Endodermal cell (in vitro differentiated cells): Measurements from ENCODE around the gene KRT6A. TPM values are rescaled to one million over a fixed set of nuclear protein-coding genes. Genes with fewer than 3 reads are reported as not detected.
A peak's percentile ranks its signal among the peaks of the same experiment; 100 is the strongest.

Experiments
- DNase-seq: peaks from one replicate; pipeline ENCODE4 v3.0.0-alpha.2; 2017
- H3K27ac ChIP-seq: 2 replicates; pipeline ENCODE4 v1.5.1; 2013; ENCODE audit warnings: mild to moderate bottlenecking, low read depth, low read length, moderate library complexity
- H3K27me3 ChIP-seq: 2 replicates; pipeline ENCODE4 v1.6.1; 2013; ENCODE audit warnings: mild to moderate bottlenecking, low read length, moderate library complexity; ENCODE audit not compliant: insufficient read depth, control insufficient read depth, poor library complexity, severe bottlenecking
- H3K36me3 ChIP-seq: 2 replicates; pipeline ENCODE4 v1.7.0; 2013; ENCODE audit warnings: mild to moderate bottlenecking, low read length, moderate library complexity; ENCODE audit not compliant: control insufficient read depth, insufficient read depth
- H3K4me1 ChIP-seq: one replicate; pipeline ENCODE4 v1.7.0; 2013; ENCODE audit warnings: low read length; ENCODE audit not compliant: control insufficient read depth, insufficient read depth
- H3K4me3 ChIP-seq: 2 replicates; pipeline ENCODE4 v1.5.1; 2013; ENCODE audit warnings: mild to moderate bottlenecking, low read length, moderate library complexity
- H3K9ac ChIP-seq: 2 replicates; pipeline ENCODE4 v1.6.1; 2013; ENCODE audit warnings: mild to moderate bottlenecking, low read length, moderate library complexity; ENCODE audit not compliant: poor library complexity, severe bottlenecking; ENCODE audit errors: extremely low read depth
- H3K9me3 ChIP-seq: 2 replicates; pipeline ENCODE4 v1.6.1; 2013; ENCODE audit warnings: mild to moderate bottlenecking, low read length, moderate library complexity; ENCODE audit not compliant: control insufficient read depth
- H3K27ac Mint-ChIP-seq: 2 replicates; pipeline ENCODE4 v1.8.0; 2020; ENCODE audit warnings: mixed read lengths
- H3K27me3 Mint-ChIP-seq: 2 replicates; pipeline ENCODE4 v1.8.0; 2021; ENCODE audit warnings: mild to moderate bottlenecking, mixed read lengths; ENCODE audit not compliant: insufficient read depth
- H3K36me3 Mint-ChIP-seq: 2 replicates; pipeline ENCODE4 v1.8.0; 2020; ENCODE audit warnings: low read depth, mixed read lengths
- H3K4me1 Mint-ChIP-seq: 2 replicates; pipeline ENCODE4 v1.8.0; 2020; ENCODE audit warnings: mixed read lengths
- H3K4me3 Mint-ChIP-seq: 2 replicates; pipeline ENCODE4 v1.8.0; 2020; ENCODE audit warnings: mild to moderate bottlenecking, moderate library complexity, mixed read lengths
- H3K9me3 Mint-ChIP-seq: 2 replicates; pipeline ENCODE4 v1.8.0; 2020; ENCODE audit warnings: mild to moderate bottlenecking, mixed read lengths
- CTCF ChIP-seq: fragments of 200-600 bp; sonication (generic); conservative IDR thresholded peaks from 2 replicates; pipeline ENCODE4 v1.5.0; 2021; ENCODE audit warnings: antibody characterized with exemption, mild to moderate bottlenecking
- WGBS, 2 experiments: methylation state at CpG; one replicate each; pipeline versions ENCODE4 v1.1.5 to v1.1.7; 2013; ENCODE audit warnings: missing lambda C conversion rate in 2 of 2, mixed read lengths in 1 of 2; ENCODE audit not compliant: insufficient coverage in 1 of 2, insufficient read length in 1 of 2; 5-methylcytosine and 5-hydroxymethylcytosine counted together
- total RNA-seq, 2 donors: library from RNA; stranded (reverse); fragmentation: NEBNext Ultra II Directional in 1 of 2; extraction: Animal tissue kit (Norgen Biotek cat#: 25700) in 1 of 2; gene quantifications; 2 replicates in 1 of 2; 3 replicates in 1 of 2; pipeline ENCODE4 v1.2.1, GENCODE V29; 2021

The KRT6A gene
- total RNA-seq, 2 donors from 2014 or later = not detected

- no peaks in the 10 kb centered on the region for H3K36me3 ChIP-seq
- peak overlapping the region; percentile 77 for H3K9ac ChIP-seq
- peaks cover 12% of the 10 kb centered on the region for H3K9me3 ChIP-seq
- no peaks in the 10 kb centered on the region for H3K27me3 ChIP-seq
- peaks cover 7% of the 10 kb centered on the region for H3K27me3 Mint-ChIP-seq
- H3K36me3 Mint-ChIP-seq = no peaks in the 10 kb centered on the region
- peaks cover 2% of the 10 kb centered on the region for H3K9me3 Mint-ChIP-seq
- peaks cover 35% of the 10 kb centered on the region for H3K4me1 Mint-ChIP-seq
- no peak for TF ChIP-seq CTCF
- peak; percentile 97 for DNase-seq
- peak overlapping the region; percentile 98 for H3K27ac Mint-ChIP-seq
- peak overlapping the region; percentile 29 for H3K4me3 Mint-ChIP-seq
- peak overlapping the region; percentile 27 for H3K4me3 ChIP-seq
- peaks cover 19% of the 10 kb centered on the region for H3K4me1 ChIP-seq
- H3K27ac ChIP-seq = peak overlapping the region; percentile 27
- WGBS, 2 experiments = 14 to 54% methylated on average over 3 to 4 of the region's 4 CpGs
Observed at GRCh38 chr12:52496590-52497071, 3.6 kb upstream of the KRT6A start.

- H3K9ac ChIP-seq = peak overlapping the region; percentile 77
- no peak for TF ChIP-seq CTCF
- H3K27me3 ChIP-seq = no peaks in the 10 kb centered on the region
- peaks cover 12% of the 10 kb centered on the region for H3K9me3 ChIP-seq
- H3K4me1 Mint-ChIP-seq = peaks cover 35% of the 10 kb centered on the region
- H3K27me3 Mint-ChIP-seq = peaks cover 12% of the 10 kb centered on the region
- H3K36me3 Mint-ChIP-seq = no peaks in the 10 kb centered on the region
- WGBS, 2 experiments = 57 to 80% methylated on average over 1 of the region's 2 CpGs
- no peaks in the 10 kb centered on the region for H3K36me3 ChIP-seq
- DNase-seq = no peak
- H3K4me1 ChIP-seq = peaks cover 19% of the 10 kb centered on the region
- H3K4me3 Mint-ChIP-seq = peak overlapping the region; percentile 29
- peak overlapping the region; percentile 27 for H3K27ac ChIP-seq
- peak overlapping the region; percentile 98 for H3K27ac Mint-ChIP-seq
- peak overlapping the region; percentile 27 for H3K4me3 ChIP-seq
- H3K9me3 Mint-ChIP-seq = peaks cover 2% of the 10 kb centered on the region
Observed at GRCh38 chr12:52496054-52496453, 3.0 kb upstream of the KRT6A start.

GRCh38 chr12:52495389-52495788, 2.3 kb upstream of the KRT6A start:
- TF ChIP-seq CTCF = no peak
- Histone ChIP-seq H3K27ac (no peak overlapping the region), H3K27me3 (no peaks in the 10 kb centered on the region), H3K9ac (peak overlapping the region; percentile 77), H3K36me3 (no peaks in the 10 kb centered on the region), H3K4me3 (peak overlapping the region; percentile 27), H3K9me3 (peaks cover 11% of the 10 kb centered on the region), H3K4me1 (peaks cover 19% of the 10 kb centered on the region)
- peaks cover 35% of the 10 kb centered on the region for H3K4me1 Mint-ChIP-seq
- peak overlapping the region; percentile 10 for H3K4me3 Mint-ChIP-seq
- 16 to 30% methylated on average over 3 of the region's 3 CpGs for WGBS, 2 experiments
- H3K36me3 Mint-ChIP-seq = no peaks in the 10 kb centered on the region
- H3K27ac Mint-ChIP-seq = peak overlapping the region; percentile 80
- peaks cover 2% of the 10 kb centered on the region for H3K9me3 Mint-ChIP-seq
- peaks cover 14% of the 10 kb centered on the region for H3K27me3 Mint-ChIP-seq
- peak; percentile 95 for DNase-seq
